CD4-positive, alpha-beta T cell treated with Interleukin-1 beta for 1 hour (primary cell): ENCODE measurements around the gene C9orf43.
A peak's percentile ranks its signal among the peaks of the same experiment; 100 is the strongest.
"Not testable (repeated sequence)": the region's sequence is repeated elsewhere in the genome, so short reads cannot be mapped to it uniquely, and the experiment has no call there.

Experiments
- DNase-seq, 2 donors: peaks; one replicate each; pipeline ENCODE4 v3.0.0-alpha.2; 2020 to 2022

C9orf43 gene

DNA sequence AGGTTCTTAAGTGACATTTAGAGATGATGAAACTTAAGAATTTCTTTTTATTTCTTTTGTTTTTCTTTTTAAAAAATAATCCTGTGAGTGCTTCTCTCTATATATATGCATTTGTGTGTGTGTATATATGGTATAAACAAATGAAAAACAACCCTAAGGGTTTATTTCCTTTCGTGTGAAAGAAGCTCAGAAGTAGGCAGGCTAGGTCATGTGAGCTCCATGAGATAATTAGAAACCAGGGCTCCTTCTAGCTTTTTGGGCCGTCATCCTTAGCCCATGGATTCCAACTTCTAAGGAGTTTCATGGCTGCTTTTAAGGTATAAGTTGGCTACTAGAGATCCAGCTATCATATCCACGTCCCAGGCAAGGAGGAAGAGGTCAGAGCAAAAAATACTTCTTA, 11.2 kb downstream of the C9orf43 start:
- DNase-seq, result no peak

DNA sequence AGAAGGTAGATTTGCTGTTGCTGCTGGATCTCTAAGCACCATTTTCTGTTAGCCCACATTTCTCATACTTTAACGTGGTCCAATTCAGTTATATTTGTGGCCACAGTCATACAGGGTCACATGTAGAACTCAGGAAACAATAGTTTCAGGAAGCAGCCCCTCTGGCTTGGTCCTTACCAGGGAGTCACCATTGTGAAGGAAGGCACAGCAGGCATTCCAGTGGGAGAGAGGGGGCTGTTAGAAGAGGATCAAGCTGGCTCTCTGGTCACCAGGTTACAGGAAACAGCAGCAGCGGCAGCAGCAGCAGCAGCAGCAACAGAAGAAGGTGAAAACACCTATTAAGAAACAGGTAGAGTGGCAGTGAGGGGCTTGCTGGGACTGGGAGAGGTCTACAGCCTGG, 14.5 kb downstream of the C9orf43 start:
- DNase-seq, result no peak

DNA sequence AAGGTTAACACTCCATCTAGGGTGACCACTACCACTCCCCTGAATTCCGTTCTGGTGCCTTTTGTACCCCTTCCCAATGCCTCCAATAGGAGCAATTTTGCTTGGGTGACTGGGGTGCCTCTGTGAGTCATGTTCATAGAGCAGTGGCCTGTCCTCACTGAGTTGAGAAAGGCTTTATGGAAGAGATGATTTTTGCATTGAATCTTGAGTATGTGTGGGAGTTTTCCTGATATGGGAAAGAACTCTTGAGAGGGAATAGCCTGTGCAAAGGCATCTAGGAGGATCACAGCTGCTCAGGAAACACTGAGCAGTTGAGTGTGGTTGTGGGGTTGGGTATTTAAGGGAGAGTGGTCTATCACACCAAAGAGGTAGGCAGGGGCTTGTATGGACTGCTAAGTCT, 16.2 kb downstream of the C9orf43 start:
- DNase-seq, result no peak

DNA sequence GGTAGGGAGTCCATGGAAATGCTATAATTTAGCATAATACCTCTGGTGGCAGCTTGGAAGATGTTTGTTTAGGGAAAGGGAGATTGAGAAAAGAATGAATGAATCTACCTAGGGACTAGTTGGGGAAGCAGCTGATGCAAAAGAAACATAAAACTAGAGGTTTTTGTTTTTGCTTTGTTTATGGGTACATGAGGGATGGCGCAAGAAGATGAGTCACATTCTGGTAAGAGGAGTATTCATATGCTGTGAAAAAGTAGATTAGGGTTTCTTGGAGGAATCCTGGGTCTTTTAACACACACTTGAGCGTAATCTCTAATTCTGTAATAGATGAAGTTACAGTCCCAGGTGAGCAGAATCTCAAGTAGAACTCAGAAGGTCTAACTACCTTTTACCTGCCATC, 17.1 kb downstream of the C9orf43 start:
- DNase-seq, result no peak

DNA sequence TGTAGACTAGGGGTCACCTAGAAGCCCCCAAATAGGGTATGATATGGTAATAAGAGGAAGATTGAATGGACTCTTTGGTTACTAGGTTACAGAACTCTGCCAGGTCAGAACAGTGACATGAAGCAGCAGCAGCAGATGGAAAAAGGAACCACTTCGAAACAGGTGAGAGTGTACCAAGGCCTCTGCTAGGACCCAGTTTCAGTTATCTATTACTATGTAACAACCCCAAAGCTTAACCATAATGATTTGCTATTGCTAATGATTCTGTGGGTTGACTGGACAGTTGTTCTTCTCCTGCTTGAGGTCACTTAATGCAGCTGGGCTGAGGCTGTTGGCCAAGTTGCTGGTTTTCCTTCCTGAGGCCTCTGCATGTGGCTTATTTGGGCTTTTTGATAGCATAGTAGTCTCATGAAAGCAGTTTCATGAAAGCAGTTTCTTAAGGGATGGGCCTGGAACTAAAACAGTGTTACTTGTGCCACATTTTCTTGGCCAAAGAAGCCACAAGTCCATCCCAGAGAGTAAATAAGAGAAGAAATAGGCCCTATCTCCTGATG, 17.6 kb downstream of the C9orf43 start:
- DNase-seq, result no peak

DNA sequence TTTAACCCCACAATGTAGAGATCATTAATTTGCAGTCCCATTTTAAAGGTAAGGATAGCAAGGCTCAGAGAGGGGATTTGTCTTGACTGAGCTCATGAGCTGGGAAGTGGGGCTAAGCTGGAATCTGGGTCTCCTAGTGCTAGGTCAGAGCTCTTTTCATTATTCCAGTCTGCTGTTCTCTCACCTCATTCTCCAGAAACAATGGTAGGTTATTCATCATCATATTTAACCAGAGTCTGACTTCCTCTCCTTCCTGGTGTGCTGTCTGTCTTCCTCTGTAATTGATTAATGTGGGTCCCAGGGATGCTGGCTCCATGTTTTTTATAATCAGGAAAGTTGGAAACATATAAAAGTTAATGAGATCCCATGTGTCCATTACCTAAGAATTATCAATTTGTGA, 20.6 kb downstream of the C9orf43 start:
- no peak for DNase-seq

DNA sequence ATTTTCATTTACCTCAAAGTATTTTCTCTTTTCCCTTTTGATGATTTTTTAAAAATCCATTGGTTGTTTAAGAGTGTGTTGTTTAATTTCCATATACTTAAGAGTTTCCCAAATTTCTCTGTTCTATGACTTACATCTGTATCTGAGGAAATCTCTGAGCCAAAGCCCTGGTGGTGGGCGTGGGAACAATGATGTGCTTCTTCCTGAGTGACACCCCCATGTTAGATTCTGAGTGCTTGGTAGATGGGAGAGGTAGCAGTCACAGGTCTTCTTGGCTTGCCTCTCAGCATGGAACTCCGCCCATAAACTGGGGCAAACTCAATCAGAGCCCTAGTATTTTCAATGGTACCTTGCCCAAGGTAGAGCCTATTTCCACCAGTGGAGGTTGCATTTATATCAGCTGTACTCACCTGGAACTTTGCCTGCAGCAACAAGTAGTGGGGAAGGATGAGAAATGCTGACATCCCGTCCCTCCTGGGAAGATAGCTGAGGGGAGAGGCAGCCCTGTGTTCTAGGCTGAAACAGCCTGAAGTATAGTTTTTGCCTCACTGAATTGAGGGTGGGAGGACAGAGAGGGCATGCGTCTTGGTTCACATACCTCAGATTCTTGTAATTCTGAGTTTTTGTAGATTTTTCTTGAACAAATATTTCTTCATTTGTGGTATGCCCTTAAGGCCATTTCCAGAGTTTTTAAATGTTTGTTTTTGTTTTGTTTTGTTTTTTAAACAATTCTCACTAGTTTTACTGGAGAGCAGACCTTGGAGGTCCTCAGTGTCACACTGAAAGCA, 26.4 kb downstream of the C9orf43 start:
- DNase-seq, result no peak

DNA sequence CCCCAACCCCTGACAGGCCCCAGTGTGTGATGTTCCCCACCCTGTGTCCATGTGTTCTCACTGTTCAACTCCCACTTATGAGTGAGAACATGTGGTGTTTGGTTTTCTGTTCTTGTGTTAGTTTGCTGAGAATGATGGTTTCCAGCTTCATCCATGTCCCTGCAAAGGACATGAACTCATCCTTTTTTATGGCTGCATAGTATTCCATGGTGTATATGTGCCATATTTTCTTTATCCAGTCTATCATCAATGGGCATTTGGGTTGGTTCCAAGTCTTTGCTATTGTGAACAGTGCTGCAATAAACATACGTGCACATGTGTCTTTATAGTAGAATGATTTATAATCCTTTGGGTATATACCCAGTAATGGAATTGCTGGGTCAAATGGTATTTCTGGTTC, 27.2 kb downstream of the C9orf43 start:
- DNase-seq, result not testable (repeated sequence)

DNA sequence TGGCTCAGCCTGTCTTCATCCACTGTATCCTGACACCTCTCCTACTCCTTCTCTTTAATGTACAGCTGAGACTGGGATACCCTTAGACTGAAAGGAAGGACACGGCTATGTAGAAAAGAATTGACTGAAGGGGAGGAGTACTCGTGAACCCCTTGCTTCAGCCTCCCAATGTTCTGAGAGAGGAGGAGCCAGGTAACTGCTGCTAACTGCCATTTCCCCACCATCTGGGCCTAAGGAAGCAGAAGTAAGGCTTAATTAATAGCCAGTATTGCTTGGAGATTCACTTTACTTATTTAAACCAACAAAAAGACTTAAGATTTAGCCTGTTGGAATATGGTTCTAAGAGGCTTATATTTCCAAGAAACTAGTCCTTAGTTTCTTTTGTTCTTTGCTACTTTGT, 34.2 kb downstream of the C9orf43 start:
- no peak for DNase-seq

DNA sequence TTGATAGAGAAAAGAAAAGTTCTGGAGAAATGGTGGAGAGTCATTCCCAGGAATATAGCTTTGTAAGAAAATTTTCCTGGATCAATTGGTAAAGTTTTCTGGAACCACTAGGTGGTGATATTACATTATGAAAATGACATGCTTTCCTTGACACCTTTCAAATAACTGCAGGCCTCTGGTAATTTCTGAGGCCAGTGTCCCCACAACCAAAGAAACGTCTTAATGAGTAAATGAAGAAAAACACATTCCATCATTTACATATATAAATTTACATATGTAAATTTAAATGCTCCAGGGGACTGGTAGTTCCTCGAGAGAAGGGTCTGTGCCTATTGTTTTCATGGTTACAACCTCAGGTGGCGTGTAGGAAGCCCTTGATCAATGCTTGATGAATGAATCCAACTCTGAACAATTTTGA, 35.8 kb downstream of the C9orf43 start:
- DNase-seq, result peak in 1 of 2 donors; percentile 49

DNA sequence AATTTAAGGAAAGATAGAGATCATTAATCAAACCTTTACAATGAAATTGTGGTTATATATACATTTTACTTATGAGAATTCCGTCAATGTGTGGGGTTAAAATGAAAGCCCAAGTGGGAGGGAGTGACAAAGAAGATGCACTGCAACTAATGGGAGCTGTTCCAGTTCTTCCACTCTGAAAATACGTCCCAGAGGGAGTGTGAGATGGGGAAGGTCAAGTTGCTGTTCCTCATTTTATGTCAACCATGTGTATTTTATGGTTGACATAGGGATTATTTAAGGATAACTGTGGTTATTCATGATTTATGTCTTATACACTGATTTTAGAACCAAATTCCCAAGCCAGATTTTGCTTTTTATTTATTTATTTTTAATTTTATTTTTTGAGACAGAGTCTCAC, 38.8 kb downstream of the C9orf43 start:
- no peak for DNase-seq

DNA sequence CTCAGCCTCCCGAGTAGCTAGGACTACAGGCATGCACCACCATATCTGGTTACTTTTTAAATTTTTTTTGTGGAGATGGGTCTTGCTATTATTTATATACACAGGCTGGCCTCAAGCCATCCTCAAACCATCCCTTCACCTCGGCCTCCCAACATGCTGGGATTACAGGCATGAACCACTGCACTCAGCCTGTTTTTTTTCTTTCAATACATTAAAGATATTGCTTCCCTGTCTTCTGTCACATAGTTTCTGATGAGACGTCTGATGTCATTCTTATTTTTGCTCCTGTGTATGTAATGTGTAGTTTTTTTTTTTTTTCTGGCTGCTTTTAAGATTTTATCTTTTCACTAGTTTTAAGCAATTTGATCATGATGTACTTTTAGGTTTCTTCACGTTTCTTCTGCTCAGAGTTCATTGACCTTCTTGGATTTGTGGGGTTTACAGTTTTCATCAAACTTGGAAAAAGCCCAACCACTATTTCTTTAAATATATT, 41.6 kb downstream of the C9orf43 start:
- DNase-seq, result no peak

DNA sequence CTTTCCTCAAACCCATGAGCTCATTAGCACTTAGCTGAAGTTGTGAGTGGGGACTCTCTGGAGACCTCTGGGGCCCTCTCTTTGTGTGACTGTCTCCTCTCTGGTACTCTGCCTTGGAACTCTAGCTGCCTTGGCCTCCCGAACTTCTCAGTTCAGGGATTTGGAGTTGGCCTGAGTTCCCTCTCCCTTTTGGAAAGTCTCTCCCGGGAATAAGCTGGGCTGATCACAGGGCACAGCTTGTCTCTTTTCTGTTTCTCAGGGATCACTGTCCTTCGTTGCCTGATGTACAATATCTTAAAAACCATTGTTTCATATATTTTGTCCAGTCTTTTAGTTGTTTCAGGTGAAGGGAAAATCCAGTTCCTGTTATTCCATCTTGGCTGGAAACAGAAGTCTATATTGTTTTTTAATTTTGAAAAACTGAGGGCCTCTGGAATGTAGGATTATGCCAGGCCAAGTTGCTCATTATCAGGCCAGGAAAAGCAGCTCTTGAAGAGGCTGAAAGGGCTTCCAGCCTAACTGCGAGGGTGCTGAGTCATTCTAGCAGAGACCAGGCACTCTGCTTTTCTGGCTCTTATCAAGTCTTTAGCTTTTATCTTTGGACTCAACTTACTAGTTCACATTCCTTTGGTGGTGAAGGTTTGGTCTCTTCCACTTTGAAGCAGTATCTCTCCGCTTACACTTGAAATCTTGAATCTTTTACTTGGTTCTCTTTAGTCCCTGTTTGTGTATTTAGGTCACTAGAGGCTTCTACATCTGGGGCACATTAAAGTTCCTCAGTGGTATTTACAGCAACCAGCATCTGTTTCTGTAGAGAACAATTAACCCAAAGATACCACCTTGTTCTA, 44.6 kb downstream of the C9orf43 start:
- no peak for DNase-seq

DNA sequence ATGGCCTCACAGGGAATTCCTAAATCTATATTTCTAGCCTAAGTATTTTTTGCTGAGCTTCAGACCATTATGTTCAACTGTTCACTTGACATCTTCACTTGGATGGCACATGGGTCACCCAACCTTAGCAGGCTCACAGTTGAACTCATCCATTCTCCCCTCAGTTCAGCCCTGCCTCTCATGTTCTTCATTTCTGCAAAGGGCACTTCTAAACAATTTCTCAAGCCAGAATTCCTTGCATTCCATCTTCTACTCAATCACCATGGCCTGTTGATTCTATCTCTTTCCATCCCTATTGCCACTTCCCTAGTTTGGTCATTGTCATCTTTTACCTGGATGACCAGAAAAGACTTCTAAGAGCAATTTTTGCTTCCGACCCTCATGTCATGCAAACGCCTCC, 45.7 kb downstream of the C9orf43 start:
- DNase-seq, result no peak

DNA sequence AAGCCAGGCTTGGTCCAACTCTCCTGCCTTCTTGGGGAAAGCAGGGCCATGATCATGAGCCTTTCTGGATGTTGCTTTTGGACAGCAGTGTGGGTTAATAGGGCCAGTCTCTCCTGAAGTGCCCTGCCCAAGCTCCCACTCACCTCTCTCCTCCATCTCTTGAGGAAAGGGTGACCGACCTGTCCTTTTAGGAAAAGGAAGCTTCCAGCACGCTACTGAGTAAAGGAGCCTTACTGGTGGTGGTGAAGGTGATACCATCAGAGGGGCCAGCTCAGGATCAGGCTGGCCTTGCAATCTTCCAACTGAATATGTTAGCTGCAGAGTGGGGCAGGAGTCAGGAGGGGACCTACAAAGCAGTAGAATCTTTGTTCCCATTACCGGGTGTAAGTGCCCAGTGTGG, 50.7 kb downstream of the C9orf43 start:
- DNase-seq, result no peak

DNA sequence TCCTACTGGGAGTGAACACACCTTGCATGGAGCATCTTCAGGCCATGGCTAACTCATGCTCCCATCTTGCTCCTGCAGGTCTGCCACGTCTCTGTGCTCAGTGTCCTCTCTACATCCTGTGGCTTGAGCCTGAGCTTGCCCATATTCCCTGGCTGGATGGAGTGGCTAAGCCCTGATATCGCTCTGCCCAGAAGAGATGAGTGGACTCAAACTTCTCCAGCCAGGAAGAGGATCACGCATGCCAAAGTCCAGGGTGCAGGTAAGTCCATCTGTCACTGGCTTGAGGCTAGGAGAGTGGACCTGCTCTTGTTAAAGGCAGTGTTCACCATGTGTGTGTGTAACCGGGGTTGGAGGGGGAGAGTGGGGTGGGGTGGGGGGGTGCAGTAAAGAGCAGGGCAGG, 51.4 kb downstream of the C9orf43 start:
- no peak for DNase-seq

DNA sequence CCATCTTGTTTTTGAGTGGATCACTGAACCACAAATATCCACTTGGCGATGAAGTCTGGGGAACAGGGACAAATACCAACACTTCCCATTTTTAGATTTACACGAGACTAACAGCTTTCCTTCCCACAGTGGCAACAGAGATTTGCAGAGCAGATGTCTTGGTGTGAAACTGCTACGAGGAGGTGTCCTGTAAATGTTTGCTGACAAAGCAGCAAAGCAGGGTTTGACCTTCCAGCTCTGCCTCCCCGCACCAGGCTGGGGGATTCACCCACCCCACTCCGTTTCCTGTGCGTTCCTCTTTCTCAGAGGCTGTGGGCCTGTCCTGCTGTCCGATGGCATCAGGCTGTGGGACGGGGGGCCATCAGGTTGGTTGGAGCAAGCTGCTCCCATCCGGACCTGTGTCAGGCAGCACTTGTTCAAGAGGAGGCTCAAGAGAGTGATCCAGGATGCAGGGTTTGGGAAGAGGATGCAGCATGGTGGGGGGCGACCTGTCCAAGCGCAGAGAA, 52.3 kb downstream of the C9orf43 start:
- DNase-seq, result no peak

DNA sequence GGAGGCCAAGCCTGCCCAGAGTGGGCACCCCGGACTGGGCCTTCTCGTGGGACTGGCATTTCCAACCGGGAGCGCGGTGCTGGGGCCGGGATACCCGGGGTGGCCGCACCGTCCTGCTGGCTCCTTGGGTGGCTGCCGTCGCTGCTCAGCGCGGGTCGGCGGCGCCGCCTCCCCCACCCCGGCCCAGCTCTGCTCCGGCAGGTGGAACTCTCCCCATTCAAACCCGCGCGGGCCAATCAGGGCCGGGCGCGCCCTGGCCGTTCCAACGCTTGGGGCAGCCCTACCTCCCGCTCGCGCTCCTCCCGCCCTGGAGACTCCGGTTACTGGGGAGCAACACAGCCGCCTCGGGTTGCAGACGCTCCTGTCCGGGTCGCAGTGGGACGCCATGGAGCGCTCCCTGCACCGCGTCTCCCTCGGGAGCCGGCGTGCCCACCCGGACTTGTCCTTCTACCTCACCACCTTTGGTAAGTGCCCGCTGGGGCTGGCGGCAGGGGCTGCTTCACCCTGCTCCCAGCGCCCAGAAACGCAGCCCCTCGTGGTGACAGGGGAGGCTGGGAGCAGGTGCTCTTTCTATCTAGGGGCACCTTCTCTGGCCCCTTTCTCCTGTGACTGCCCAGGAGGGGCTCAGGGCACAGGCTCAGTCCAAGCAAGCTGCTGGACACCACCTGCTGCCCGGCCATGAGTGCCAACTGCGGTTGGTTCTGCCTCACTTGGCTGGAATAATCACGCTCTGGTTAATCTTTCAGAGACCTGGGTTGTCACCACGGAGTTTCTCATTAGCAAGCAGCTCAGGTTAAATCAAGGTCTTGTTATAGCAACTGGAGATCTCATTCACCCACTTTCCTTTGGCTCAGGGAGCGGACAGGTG, 53.1 kb downstream of the C9orf43 start, which contains the start of gene RGS3:
RGS3 (plus strand) TSS at position 310 of the 868 bp plus-strand sequence; CDS start at position 386, 76 bp downstream.
- DNase-seq, result no peak

DNA sequence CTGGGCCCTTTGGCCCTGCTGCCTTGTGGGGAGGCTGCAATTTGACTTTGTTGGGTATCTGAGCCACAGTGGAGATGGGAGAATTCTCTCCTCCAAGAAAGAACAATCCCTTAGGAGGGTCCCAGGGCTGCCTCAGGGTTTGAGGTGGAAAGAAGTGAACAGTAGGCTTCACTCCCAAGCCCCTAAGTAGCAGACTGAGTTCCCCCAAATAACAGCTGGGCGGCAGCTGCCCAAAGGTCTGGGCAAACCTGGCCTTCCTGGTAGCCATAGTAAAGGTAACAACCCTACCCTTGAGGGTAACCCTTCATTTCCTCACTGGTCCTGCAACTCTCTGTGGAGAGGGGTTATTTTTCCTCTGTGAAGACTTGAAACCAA, 53.7 kb downstream of the C9orf43 start:
- DNase-seq, result no peak

DNA sequence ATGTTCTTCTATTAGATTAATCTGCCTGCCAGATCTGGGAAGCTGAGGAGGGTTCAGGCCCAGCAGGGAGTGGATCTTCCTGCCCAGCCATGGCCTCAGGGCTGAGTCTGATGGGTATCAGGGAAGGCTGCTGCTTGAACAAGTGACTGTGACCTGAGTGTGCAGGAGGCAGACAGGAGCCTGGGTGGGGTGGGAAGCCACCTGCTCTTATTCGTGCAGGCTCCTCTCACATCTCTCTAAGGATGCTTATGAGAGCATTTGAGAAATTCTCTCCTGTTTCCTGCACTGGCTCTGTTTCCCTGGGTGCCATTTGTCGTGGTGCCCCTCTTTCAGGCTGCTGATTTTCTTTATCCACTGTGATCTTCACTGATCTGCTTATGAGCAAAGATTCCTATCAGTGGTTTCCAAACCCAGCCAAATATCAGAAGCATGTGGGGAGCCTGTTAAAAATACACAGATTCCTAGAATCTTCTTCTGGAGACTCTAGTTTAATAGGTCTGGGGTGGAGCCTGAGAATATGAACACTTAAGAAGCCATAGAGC, 55.1 kb downstream of the C9orf43 start:
- no peak for DNase-seq

DNA sequence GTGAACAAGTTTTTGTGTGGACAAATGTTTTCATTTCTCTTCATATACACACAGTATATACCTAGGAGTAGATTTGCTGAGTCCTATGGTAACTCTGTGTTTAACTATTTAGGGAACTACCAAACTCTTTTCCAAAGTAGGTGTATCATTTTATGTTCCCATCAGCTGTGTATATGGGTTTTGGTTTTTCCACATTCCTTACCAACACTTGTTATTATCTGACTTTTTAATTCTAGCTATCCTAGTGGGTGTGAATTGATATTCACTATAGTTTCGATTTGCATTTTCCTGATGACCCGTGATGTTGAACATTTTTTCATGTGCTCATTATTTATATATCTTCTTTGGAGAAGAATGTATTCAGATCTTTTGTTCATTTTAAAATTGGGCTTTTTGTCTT, 56.6 kb downstream of the C9orf43 start:
- no peak for DNase-seq
